Large intestine (tissue), 3 donors: ENCODE measurements around the gene FRMPD2. TPM values are rescaled to one million over a fixed set of nuclear protein-coding genes. Genes with fewer than 3 reads are reported as not detected.

Experiments
- DNase-seq, 2 donors: peaks; one replicate each; pipeline versions ENCODE4 v3.0.0 to v3.0.0-alpha.2; 2013
- H3K27ac ChIP-seq: one replicate; pipeline ENCODE4 v1.5.1; 2013; ENCODE audit warnings: low read length
- H3K27me3 ChIP-seq: 2 replicates; pipeline ENCODE4 v1.6.1; 2013; ENCODE audit warnings: low read length; ENCODE audit not compliant: control insufficient read depth, insufficient read depth
- H3K36me3 ChIP-seq: 2 replicates; pipeline ENCODE4 v1.6.1; 2013; ENCODE audit warnings: low read length; ENCODE audit not compliant: control insufficient read depth, insufficient read depth
- H3K4me1 ChIP-seq: one replicate; pipeline ENCODE4 v1.6.1; 2013; ENCODE audit warnings: low read length; ENCODE audit not compliant: control insufficient read depth, insufficient read depth
- H3K4me3 ChIP-seq: one replicate; pipeline ENCODE4 v1.5.1; 2013; ENCODE audit warnings: low read length
- H3K9me3 ChIP-seq: one replicate; pipeline ENCODE4 v1.6.1; 2013; ENCODE audit warnings: mild to moderate bottlenecking, low read depth, low read length, moderate library complexity; ENCODE audit not compliant: control insufficient read depth
- WGBS: methylation state at CpG from one replicate; pipeline ENCODE4 v1.1.5; 2013; ENCODE audit warnings: low lambda C conversion rate; ENCODE audit not compliant: insufficient coverage; 5-methylcytosine and 5-hydroxymethylcytosine counted together
- polyA plus RNA-seq: library from polyadenylated mRNA; unstranded; fragments of 120-200 nt; gene quantifications from one replicate; pipeline ENCODE4 v1.2.1, GENCODE V29; 2013

Gene FRMPD2
- polyA plus RNA-seq, 1 donor, result 0.06 TPM

DNA sequence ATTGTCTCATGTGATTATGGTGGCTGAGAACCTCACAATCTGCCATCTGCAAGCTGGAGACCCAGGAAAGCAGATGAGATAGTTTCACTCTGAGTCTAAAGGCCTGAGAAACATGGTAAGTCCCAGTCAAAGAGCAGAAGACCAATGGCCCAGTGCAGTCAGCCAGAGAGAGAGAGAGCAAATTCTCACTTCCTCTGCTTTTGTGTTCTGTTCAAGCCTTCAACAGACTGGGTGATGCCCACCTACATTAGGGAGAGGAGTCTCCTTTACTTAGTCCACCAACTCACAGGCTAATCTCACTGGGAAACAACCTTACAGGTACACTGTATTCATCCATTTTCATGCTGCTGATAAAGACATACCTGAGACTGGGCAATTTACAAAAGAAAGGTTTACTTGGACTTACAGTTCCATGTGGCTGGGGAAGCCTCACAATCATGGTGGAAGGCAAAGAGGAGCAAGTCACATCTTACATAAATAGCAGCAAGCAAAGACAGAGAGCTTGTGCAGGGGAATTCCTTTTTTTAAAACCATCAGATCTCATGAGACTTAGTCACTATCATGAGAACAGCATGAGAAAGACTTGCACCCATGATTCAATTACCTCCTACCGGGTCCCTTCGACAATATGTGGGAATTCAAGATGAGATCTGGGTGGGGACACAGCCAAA is 4.7 kb upstream of the FRMPD2 start:
- H3K27ac ChIP-seq, result no peak overlapping the region
- H3K36me3 ChIP-seq, result no peaks in the 10 kb centered on the region
- peaks cover 3% of the 10 kb centered on the region for H3K27me3 ChIP-seq
- no CpG with 5 or more reads among the region's 2 CpGs for WGBS
- H3K4me3 ChIP-seq, result no peak overlapping the region
- no peaks in the 10 kb centered on the region for H3K4me1 ChIP-seq
- DNase-seq, result no peak
- no peaks in the 10 kb centered on the region for H3K9me3 ChIP-seq

DNA sequence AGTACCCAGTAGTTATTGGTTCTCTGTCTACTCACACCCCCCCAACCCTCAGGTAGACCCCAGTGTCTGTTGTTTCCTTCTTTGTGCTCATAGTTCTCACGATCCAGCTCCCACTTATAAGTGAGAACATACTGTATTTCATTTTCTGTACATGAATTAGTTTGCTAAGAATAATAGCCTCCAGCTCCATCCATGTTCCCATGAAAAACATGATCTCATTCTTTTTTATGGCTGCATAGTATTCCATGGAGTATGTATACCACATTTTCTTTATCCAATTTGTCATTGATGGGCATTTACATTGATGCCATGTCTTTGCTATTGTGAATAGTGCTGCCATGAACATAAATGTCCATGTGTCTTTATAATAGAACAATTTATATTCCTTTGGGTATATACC is 2.6 kb upstream of the FRMPD2 start:
- no peaks in the 10 kb centered on the region for H3K27me3 ChIP-seq
- H3K4me3 ChIP-seq, result no peak overlapping the region
- H3K27ac ChIP-seq, result no peak overlapping the region
- H3K4me1 ChIP-seq, result no peaks in the 10 kb centered on the region
- no peaks in the 10 kb centered on the region for H3K36me3 ChIP-seq
- H3K9me3 ChIP-seq, result no peaks in the 10 kb centered on the region
- no peak for DNase-seq
- no CpG with 5 or more reads among the region's 1 CpG for WGBS

DNA sequence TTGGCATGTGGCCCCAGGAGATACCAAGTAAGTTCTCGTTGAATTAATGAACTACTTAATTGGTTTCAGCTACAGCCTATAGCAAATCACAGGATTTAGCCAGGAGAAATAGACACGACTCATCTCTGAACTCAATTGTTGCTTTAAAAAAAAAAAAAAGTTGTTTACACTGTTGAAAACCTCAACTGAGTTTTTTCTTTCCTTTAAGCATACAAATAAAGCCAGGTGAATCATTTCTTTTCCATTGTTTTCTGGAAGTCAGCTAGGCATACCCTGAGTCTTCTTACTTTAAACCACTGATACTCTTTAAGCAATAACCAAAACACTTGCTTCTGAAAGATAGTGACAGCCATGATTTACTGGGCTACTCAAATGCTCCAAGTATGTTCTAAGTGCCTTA is 755 bp downstream of the FRMPD2 start:
- H3K9me3 ChIP-seq, result no peaks in the 10 kb centered on the region
- DNase-seq, result no peak
- no peak overlapping the region for H3K27ac ChIP-seq
- WGBS, result 60% methylated on average over 1 of the region's 2 CpGs
- no peaks in the 10 kb centered on the region for H3K4me1 ChIP-seq
- H3K36me3 ChIP-seq, result no peaks in the 10 kb centered on the region
- H3K27me3 ChIP-seq, result no peaks in the 10 kb centered on the region
- no peak overlapping the region for H3K4me3 ChIP-seq

DNA sequence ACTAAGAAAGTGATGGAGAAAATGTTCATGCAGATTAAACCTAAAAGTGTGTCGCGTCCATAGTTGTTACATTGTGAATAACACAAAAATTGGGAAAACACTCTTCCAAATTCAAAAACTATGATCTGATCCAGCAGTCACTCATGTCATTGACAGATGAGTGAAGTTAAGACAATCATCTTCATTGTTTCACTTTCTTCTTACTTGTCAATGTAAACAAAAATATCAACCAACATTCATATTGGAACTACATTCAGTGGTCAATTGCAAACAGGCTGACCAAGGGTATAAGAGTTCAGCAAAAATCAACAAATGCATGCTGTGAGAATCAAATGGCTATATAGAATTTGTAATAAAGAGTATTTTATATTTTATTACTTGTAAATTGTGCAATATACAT is 1.8 kb downstream of the FRMPD2 start:
- H3K4me3 ChIP-seq, result no peak overlapping the region
- H3K27me3 ChIP-seq, result no peaks in the 10 kb centered on the region
- no peaks in the 10 kb centered on the region for H3K36me3 ChIP-seq
- no peaks in the 10 kb centered on the region for H3K4me1 ChIP-seq
- H3K9me3 ChIP-seq, result no peaks in the 10 kb centered on the region
- 92% methylated on average over 2 of the region's 2 CpGs for WGBS
- H3K27ac ChIP-seq, result no peak overlapping the region
- no peak for DNase-seq

DNA sequence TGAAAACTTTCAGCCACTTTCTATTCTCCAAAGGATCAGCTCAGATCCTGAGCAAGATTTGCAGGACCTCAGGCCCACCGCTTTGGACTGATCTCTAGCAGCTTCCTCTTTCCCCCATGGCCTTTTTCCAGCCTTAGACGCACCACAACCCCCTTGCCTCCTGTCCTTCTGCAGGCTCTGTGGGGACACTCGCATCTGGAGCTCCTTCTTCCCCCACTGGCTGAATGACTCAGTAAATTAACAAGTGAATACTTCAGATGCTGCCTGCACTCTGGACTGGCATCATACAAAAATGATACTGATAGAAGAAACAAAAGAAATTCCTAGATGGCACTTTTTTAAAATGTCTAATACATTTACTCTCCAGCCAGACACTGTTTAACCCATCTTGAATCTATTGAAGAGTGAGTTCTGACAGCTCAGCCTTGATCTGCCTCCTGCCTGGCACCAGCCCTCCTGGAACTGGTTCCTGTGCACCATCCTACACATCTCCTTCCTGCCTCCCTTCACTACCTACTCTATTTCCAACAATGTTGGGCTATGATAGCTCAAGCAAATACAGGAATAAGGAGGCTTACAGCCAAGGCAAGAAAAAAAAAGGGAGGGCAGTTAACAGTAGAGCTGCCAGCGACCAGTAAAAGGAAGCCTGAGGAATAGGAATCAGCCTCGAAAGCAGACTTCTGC is 3.3 kb downstream of the FRMPD2 start:
- Histone ChIP-seq H3K27me3 (peaks cover 3% of the 10 kb centered on the region), H3K36me3 (no peaks in the 10 kb centered on the region), H3K27ac (no peak overlapping the region), H3K4me3 (no peak overlapping the region), H3K9me3 (no peaks in the 10 kb centered on the region), H3K4me1 (no peaks in the 10 kb centered on the region)
- WGBS, result 81% methylated on average over 3 of the region's 5 CpGs
- DNase-seq, result no peak

DNA sequence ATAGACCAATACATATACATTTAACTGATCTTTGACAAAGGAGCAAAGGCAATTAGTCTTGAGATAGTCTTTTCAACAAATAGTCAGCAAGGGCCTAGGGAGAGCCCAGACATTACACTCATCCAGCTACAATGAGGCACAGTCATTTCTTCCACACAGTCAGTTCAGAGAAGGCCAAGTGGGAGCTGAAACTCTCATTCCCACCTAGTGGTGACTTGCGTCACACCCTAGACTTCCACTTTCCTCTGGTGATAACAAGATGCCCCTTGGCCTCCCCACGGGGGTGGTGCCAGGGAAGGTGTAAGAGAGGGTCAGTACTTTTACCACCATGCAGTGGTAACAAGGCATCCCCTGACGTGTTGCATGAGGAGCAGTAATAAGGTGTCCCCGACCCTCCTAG is 8.0 kb downstream of the FRMPD2 start:
- peaks cover 3% of the 10 kb centered on the region for H3K27me3 ChIP-seq
- H3K9me3 ChIP-seq, result no peaks in the 10 kb centered on the region
- no peak overlapping the region for H3K4me3 ChIP-seq
- H3K4me1 ChIP-seq, result no peaks in the 10 kb centered on the region
- H3K27ac ChIP-seq, result no peak overlapping the region
- H3K36me3 ChIP-seq, result no peaks in the 10 kb centered on the region
- WGBS, result no CpG with 5 or more reads among the region's 4 CpGs
- no peak for DNase-seq

DNA sequence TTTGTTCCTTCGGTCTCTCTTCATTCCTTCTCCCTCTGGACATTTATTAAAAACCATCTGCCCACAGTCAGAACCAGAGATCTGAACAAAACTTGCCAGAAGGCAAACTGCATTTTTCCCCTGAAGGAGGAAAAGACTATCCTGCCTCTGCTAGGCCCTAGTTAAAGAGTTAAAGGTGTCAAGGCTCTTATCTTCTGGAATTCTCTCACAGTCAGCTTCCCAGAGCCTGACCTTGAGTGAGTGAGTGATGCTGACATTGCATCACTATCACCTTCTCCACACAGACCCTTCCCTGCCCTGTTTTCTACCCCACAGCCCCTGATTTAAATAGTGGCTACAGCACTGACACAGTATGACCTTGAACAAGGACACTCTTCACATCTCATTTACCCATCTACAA is 16.4 kb downstream of the FRMPD2 start:
- Histone ChIP-seq H3K9me3 (no peaks in the 10 kb centered on the region), H3K36me3 (no peaks in the 10 kb centered on the region), H3K27ac (no peak overlapping the region), H3K4me1 (no peaks in the 10 kb centered on the region), H3K4me3 (no peak overlapping the region), H3K27me3 (no peaks in the 10 kb centered on the region)
- no peak for DNase-seq
- WGBS, result 100% methylated on average over 1 of the region's 1 CpG

DNA sequence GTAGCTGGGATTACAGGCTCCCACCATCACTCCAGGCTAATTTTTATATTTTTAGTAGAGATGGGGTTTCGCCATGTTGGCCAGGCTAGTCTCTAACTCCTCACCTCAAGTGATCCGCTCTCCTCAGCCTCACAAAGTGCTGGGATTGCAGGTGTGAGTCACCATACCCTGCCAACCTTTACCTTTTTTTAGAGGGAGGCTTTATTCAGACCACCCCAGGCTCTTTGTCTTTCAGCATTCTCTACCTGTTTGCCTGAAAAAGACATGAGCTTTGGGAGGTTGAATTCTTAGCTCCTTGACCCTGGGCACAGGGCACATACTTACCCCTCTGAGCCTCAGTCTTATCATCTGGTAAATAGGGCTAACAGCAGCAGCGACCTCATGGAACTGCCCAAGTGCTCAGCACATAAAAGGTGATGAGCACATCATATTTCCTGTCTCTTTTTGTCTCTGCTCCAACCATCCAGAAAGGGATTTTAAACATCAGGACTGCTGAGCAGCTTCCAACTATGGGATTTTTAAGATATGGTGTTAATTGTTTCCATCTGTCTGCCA is 17.0 kb downstream of the FRMPD2 start:
- Histone ChIP-seq H3K4me3 (no peak overlapping the region), H3K36me3 (no peaks in the 10 kb centered on the region), H3K9me3 (no peaks in the 10 kb centered on the region), H3K4me1 (no peaks in the 10 kb centered on the region), H3K27ac (no peak overlapping the region), H3K27me3 (no peaks in the 10 kb centered on the region)
- WGBS, result 100% methylated on average over 2 of the region's 3 CpGs
- DNase-seq, result no peak

DNA sequence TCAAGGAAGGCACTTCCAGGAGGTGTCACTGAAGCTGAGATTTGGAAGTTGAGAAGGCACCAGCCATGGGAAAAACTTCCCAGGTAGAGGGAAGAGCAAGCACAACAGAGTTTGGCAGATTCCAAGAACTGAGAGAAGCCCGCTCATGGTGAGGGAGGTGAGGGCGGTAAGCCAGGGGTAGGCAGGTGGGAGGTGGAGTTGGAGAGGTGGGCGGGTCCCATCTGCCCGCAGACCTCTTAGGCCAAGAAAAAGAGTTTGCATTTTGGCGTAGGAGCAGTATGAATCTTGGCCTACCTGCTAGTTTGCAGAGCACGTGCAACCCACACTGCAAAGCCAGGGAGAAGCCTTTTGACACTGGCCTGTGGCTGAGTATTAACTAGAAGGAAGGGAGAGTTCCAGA is 18.8 kb downstream of the FRMPD2 start:
- Histone ChIP-seq H3K4me1 (peaks cover 2% of the 10 kb centered on the region), H3K27me3 (no peaks in the 10 kb centered on the region), H3K4me3 (no peak overlapping the region), H3K9me3 (no peaks in the 10 kb centered on the region), H3K36me3 (no peaks in the 10 kb centered on the region), H3K27ac (no peak overlapping the region)
- no CpG with 5 or more reads among the region's 6 CpGs for WGBS
- no peak for DNase-seq

DNA sequence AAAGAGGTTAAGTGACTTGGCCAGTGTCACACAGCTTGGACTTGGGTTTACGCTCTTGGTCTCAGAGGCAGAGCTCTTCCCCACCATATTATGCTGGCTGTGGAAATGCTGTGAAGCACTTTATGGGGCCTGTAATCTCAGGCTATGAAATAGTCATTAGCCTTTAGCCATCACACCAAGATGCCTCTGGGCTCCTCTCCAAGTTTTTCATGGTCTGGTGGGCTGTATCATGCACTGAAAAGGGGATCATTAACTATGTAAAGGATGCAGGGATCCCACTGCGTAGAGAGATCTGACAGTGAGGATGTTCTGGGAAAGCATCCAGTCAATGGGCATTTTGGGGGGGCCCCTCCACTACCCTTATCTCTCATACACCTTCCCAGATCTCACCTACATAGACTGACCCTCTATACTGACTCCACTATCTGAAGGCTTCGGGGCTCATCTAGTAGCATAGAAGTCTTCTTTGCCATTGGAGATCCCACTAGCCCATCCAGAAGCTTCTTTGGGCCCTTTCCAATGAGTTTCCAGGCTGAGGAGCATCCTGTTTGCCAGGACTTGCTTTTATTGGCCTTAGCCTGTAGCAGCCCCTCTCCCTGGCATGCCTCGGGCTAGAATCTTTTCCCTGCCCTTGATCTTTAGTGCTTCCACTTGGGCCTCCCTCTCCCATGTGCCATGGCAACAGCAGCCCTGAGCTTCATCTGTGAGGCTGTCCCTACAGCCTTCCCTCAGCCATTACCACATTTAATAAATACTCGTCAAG is 19.6 kb downstream of the FRMPD2 start:
- no peak overlapping the region for H3K27ac ChIP-seq
- no peak for DNase-seq
- H3K9me3 ChIP-seq, result no peaks in the 10 kb centered on the region
- no peaks in the 10 kb centered on the region for H3K27me3 ChIP-seq
- H3K4me3 ChIP-seq, result no peak overlapping the region
- no peaks in the 10 kb centered on the region for H3K36me3 ChIP-seq
- 80% methylated on average over 1 of the region's 5 CpGs for WGBS
- peaks cover 2% of the 10 kb centered on the region for H3K4me1 ChIP-seq
